BE2C (cell line): ENCODE data around the gene PTPRR.

ENCODE experiments used
- DNase-seq: peaks from one replicate; pipeline ENCODE4 v3.0.0-alpha.2; 2020
- H3K27me3 ChIP-seq: fragments of 250-450 bp; sonication (Bioruptor Pico); 2 replicates; pipeline ENCODE4 v1.5.1; 2020; ENCODE audit warnings: mild to moderate bottlenecking
- H3K36me3 ChIP-seq: fragments of 250-450 bp; sonication (Bioruptor Pico); 2 replicates; pipeline ENCODE4 v1.5.1; 2020; ENCODE audit warnings: mild to moderate bottlenecking
- H3K4me1 ChIP-seq: fragments of 250-450 bp; sonication (Bioruptor Pico); 2 replicates; pipeline ENCODE4 v1.5.1; 2020
- H3K4me3 ChIP-seq: 2 replicates; pipeline ENCODE4 v1.5.1; 2011; ENCODE audit warnings: low read depth, low read length
- H3K9me3 ChIP-seq: fragments of 250-450 bp; sonication (Bioruptor Pico); 2 replicates; pipeline ENCODE4 v1.5.1; 2020
- TF ChIP-seq, protein P1 (sequence below): IDR thresholded peaks from 2 replicates; pipeline ENCODE4 v1.5.1; 2012; ENCODE audit warnings: mild to moderate bottlenecking, low read depth, low read length

The PTPRR gene

DNA sequence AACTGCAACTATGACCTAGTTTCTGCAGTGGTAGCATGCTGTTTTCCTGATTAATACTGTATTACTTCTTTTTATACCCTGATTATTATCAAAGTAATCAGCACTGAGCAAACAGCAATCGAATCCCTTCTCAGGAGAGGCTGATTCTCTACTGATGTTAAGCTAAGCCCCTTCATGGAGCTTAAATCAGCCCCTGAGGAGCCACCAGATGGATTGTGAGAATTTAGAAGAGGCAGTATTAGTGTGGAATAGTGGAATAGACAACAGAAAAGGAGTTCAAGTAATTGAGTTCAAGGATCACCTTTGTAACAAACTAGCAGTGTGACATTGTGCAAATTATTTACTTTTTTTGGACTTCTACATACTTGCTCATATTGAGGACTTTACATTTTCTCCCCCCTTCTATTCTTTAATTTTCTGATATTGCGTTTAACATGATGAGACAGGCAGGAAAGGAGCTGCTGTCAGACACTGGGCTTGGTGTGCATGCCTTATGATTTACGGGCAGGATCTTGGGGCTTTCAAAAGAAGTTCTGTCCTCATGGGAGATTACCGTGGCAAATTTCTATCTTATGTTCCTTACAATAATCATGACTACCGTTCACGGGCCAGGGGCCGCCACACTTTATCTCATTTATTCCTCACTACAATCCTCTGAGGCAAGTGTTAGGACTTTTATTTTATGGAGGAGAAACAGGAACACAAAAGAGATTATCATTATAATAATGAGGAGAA, 68.0 kb downstream of the PTPRR start:
- no peak overlapping the region for H3K4me3 ChIP-seq
- DNase-seq = no peak
- peaks cover 3% of the 10 kb centered on the region; the same call in 1 of the 2 replicates for H3K36me3 ChIP-seq
- peaks cover 35% of the 10 kb centered on the region for H3K4me1 ChIP-seq
- TF ChIP-seq, protein P1, sequence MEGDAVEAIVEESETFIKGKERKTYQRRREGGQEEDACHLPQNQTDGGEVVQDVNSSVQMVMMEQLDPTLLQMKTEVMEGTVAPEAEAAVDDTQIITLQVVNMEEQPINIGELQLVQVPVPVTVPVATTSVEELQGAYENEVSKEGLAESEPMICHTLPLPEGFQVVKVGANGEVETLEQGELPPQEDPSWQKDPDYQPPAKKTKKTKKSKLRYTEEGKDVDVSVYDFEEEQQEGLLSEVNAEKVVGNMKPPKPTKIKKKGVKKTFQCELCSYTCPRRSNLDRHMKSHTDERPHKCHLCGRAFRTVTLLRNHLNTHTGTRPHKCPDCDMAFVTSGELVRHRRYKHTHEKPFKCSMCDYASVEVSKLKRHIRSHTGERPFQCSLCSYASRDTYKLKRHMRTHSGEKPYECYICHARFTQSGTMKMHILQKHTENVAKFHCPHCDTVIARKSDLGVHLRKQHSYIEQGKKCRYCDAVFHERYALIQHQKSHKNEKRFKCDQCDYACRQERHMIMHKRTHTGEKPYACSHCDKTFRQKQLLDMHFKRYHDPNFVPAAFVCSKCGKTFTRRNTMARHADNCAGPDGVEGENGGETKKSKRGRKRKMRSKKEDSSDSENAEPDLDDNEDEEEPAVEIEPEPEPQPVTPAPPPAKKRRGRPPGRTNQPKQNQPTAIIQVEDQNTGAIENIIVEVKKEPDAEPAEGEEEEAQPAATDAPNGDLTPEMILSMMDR = no peak
- H3K27me3 ChIP-seq = no peaks in the 10 kb centered on the region
- no peaks in the 10 kb centered on the region for H3K9me3 ChIP-seq

DNA sequence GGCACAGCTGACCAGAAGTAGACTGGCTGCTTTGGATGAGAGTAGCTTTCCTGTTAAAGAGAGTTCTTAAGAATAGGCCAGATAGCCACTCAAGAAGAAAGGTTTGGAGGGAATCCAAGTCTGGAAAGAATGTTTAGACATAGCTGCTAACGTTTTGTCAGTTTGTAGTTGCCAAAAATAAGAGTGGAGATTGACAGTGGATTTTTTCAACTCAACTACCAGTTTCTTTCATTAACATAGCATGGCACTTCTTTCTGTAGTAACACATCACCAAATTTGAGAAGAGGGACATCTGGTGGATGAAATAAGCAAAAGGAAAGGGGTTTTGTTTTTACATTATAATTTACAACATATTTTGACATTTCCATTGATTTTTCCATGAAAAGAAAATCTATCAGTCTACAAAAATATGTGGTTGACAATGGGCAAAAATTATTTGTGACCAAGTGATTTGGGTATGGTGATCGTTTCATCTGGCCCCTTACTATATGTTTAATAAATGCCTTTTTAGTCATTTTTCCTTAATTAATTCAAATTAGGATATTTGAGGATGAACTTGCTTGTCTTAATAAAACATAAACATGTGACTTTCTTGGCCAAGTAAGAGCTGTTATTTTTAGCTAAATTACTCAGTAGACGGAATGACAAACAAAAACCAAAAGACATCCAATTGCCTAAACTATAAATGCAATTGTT, 71.1 kb downstream of the PTPRR start:
- no peaks in the 10 kb centered on the region for H3K27me3 ChIP-seq
- TF ChIP-seq, protein P1 = peak; percentile 62
- H3K36me3 ChIP-seq = no peaks in the 10 kb centered on the region
- H3K9me3 ChIP-seq = no peaks in the 10 kb centered on the region
- H3K4me3 ChIP-seq = no peak overlapping the region
- peaks cover 37% of the 10 kb centered on the region for H3K4me1 ChIP-seq
- no peak for DNase-seq

DNA sequence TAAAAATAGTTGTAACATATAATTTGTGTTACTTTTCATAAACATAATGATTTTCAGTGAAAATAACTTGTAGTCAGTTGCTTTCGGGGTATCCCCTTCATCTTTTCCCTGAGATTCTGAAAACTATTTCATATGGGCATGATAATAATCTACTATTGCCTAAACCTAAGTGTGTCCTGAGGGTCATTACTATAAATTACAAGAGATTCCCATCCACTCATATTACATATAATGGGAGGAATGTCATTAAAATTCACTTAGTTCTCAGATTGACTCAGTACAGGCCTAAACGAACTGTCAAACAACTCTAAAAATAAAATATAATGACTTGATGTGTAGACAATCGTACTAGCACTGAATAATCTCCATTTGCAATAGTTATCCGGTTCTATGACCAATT, 72.7 kb downstream of the PTPRR start:
- Histone ChIP-seq H3K9me3 (no peaks in the 10 kb centered on the region), H3K27me3 (no peaks in the 10 kb centered on the region), H3K36me3 (no peaks in the 10 kb centered on the region), H3K4me3 (no peak overlapping the region), H3K4me1 (peaks cover 29% of the 10 kb centered on the region)
- no peak for DNase-seq
- TF ChIP-seq, protein P1 = no peak

DNA sequence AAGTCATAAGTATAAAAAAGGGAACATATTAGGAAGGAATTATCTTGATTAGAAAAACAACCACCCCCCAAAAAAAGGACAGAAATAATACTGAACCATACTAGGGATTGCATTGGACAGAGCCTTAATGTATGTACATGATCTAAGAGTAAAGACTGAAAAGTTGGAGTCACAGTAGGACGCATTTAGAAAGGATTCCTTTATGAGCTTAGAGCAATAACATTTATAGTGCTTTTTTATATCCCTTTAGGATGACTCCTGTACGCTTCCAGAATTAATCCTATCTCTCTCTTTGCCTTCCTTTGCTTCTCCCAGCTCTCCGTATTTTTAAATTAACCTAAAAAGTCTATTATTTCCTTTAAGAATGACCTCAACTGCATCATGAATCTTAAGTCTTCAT, 75.3 kb downstream of the PTPRR start:
- Histone ChIP-seq H3K4me3 (no peak overlapping the region), H3K9me3 (no peaks in the 10 kb centered on the region), H3K27me3 (no peaks in the 10 kb centered on the region), H3K36me3 (no peaks in the 10 kb centered on the region), H3K4me1 (peaks cover 28% of the 10 kb centered on the region)
- no peak for DNase-seq
- TF ChIP-seq, protein P1 = no peak

DNA sequence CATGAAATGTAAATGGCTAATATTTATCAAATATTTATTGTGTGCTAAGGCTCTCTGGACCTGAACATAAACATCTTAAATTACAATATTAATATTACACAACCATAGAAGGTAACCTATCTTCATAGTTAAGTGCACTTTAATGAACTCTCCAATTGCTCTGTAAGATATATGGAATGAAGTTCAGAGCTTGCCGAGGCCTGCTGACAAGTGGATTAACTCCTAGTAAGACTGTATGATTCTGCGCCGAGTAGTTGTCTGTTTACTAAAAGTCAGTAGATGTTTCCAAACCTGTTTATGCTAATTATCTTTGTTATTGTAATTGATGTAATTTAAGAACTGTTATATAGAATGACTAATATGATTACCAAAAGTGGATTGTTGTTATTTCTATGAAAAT, 77.2 kb downstream of the PTPRR start:
- H3K4me1 ChIP-seq = peaks cover 17% of the 10 kb centered on the region
- H3K9me3 ChIP-seq = no peaks in the 10 kb centered on the region
- TF ChIP-seq, protein P1 = no peak
- DNase-seq = no peak
- no peaks in the 10 kb centered on the region for H3K36me3 ChIP-seq
- no peaks in the 10 kb centered on the region for H3K27me3 ChIP-seq
- H3K4me3 ChIP-seq = no peak overlapping the region

DNA sequence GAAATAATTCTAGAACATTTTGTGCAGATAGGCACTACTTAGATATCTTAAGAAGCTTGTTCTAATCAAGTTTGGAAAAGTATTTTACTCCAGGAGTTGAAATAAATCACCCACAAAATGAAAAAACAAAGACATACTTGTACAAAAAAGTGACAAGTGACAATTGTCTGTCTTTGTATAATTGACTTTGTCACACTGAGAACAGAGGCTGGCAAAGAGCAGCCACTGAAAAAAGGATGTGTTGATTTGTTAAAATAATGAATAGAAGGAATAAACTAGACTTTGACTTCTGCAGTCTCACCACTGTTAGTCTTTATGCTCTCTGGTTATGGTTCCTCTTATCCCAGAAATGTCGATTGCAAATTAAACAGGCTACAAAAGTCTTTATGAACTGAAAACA, 77.6 kb downstream of the PTPRR start:
- H3K4me1 ChIP-seq = peaks cover 13% of the 10 kb centered on the region
- no peak for DNase-seq
- TF ChIP-seq, protein P1 = no peak
- no peak overlapping the region for H3K4me3 ChIP-seq
- no peaks in the 10 kb centered on the region for H3K9me3 ChIP-seq
- peaks cover 2% of the 10 kb centered on the region; the same call in 1 of the 2 replicates for H3K36me3 ChIP-seq
- H3K27me3 ChIP-seq = no peaks in the 10 kb centered on the region
